Uterus (tissue), 4 donors: Measurements from ENCODE around the gene VSTM4. TPM values are rescaled to one million over a fixed set of nuclear protein-coding genes. Genes with fewer than 3 reads are reported as not detected.

Source experiments
- DNase-seq, 2 donors: peaks; one replicate each; pipeline ENCODE4 v3.0.0-alpha.2; 2019 to 2020
- H3K27ac ChIP-seq, 2 donors: fragments of 200-600 bp; sonication (generic); 1 replicate in 1 of 2; 2 replicates in 1 of 2; pipeline ENCODE4 v1.5.1; 2016 to 2018
- H3K27me3 ChIP-seq, 2 donors: fragments of 200-600 bp; sonication (generic); one replicate each; pipeline ENCODE4 v1.5.1; 2018 to 2019; ENCODE audit warnings: control low read depth in 1 of 2
- H3K36me3 ChIP-seq, 2 donors: fragments of 200-600 bp; sonication (generic); one replicate each; pipeline ENCODE4 v1.5.1; 2019; ENCODE audit warnings: control low read depth in 1 of 2
- H3K4me1 ChIP-seq, 2 donors: fragments of 200-600 bp; sonication (generic); one replicate each; pipeline ENCODE4 v1.5.1; 2018 to 2019; ENCODE audit warnings: control low read depth in 1 of 2
- H3K4me3 ChIP-seq, 2 donors: fragments of 200-600 bp; sonication (generic); 1 replicate in 1 of 2; 2 replicates in 1 of 2; pipeline ENCODE4 v1.5.1; 2018 to 2019; ENCODE audit warnings: mild to moderate bottlenecking in 1 of 2
- H3K9me3 ChIP-seq, 2 donors: fragments of 200-600 bp; sonication (generic); one replicate each; pipeline ENCODE4 v1.5.1; 2019; ENCODE audit warnings: control low read depth in 1 of 2
- POLR2A ChIP-seq, 2 donors: fragments of 450-650 bp; IDR thresholded peaks; one replicate each; pipeline ENCODE4 v1.6.1; 2016; ENCODE audit warnings: antibody characterized with exemption in 2 of 2, mild to moderate bottlenecking in 1 of 2, moderate library complexity in 1 of 2
- intact Hi-C: fragments of 100-400 bp; cut with DNase I; formaldehyde crosslinking; loops from one replicate; pipeline ENCODE4 v1.15.1; 2023; ENCODE audit warnings: low total_unique reads
- total RNA-seq, 4 donors: library from RNA; depleted of rRNA in 3 of 4; stranded (reverse); fragments of >200 nt in 3 of 4; gene quantifications; one replicate each; pipeline versions ENCODE4 v1.1.0 to v1.2.4, GENCODE V29; 2014 to 2023
- TF ChIP-seq, protein P1 (sequence below), 4 experiments: fragments of 200-600 bp in 2 of 4; fragments of 450-650 bp in 2 of 4; sonication (generic) in 2 of 4; IDR thresholded peaks; one replicate each; pipeline ENCODE4 v1.5.1; 2016 to 2019; ENCODE audit warnings: antibody characterized with exemption in 4 of 4, mild to moderate bottlenecking in 2 of 4, moderate library complexity in 1 of 4
- donor health status: DM: yes; HTN: yes; CAD: no.

Gene VSTM4
- total RNA-seq, 4 donors from 2014 or later, result 10.3 to 46.6 (median 19.3) TPM

DNA sequence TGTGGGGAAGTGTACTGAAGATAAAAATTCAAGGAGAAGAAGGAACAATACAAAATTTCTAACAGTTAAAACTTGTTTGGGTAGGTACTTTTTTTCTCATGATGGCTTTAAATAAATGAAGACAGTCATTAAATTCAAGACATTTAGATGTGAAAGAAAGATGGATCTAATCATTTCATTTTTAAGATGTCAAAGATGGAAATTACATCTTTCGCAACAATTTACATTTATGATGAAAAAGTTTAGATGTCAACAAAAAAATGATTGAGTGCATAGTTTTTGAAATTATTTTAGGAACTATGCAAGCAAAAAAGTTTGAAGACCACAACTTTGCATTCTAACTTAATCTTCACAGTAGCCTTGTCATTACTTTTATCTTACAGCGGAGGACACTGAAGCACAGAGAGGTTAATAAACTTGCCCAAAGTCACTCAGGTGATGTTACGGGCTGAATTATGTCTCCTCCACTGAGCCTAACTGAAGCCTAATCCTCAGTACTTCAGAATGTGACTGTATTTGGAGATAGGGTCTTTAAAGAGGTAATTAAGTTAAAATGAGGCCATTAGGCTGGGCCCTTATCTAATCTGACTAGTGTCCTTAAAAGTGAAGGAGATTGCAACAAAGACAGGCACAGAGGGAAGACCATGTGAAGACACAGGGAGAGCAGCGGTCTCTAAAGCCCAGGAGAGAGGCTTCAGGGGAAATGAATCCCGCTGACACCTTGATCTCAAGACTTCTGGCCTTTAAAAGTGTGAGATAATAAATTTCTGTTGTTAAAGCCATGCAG is 48.2 kb downstream of the VSTM4 start:
- no peaks in the 10 kb centered on the region for H3K27me3 ChIP-seq
- no peak for DNase-seq
- intact Hi-C loops, result no loop called here
- no peaks in the 10 kb centered on the region for H3K4me1 ChIP-seq
- H3K27ac ChIP-seq, result no peak overlapping the region
- no peak overlapping the region for H3K4me3 ChIP-seq
- TF ChIP-seq, protein P1, sequence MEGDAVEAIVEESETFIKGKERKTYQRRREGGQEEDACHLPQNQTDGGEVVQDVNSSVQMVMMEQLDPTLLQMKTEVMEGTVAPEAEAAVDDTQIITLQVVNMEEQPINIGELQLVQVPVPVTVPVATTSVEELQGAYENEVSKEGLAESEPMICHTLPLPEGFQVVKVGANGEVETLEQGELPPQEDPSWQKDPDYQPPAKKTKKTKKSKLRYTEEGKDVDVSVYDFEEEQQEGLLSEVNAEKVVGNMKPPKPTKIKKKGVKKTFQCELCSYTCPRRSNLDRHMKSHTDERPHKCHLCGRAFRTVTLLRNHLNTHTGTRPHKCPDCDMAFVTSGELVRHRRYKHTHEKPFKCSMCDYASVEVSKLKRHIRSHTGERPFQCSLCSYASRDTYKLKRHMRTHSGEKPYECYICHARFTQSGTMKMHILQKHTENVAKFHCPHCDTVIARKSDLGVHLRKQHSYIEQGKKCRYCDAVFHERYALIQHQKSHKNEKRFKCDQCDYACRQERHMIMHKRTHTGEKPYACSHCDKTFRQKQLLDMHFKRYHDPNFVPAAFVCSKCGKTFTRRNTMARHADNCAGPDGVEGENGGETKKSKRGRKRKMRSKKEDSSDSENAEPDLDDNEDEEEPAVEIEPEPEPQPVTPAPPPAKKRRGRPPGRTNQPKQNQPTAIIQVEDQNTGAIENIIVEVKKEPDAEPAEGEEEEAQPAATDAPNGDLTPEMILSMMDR (IDR thresholded peaks at IDR 0.05), result no peak
- no peak for TF ChIP-seq POLR2A (IDR thresholded peaks at IDR 0.05)
- no peaks in the 10 kb centered on the region for H3K36me3 ChIP-seq
- peaks cover 0 to 6% of the 10 kb centered on the region in 2 donors for H3K9me3 ChIP-seq

DNA sequence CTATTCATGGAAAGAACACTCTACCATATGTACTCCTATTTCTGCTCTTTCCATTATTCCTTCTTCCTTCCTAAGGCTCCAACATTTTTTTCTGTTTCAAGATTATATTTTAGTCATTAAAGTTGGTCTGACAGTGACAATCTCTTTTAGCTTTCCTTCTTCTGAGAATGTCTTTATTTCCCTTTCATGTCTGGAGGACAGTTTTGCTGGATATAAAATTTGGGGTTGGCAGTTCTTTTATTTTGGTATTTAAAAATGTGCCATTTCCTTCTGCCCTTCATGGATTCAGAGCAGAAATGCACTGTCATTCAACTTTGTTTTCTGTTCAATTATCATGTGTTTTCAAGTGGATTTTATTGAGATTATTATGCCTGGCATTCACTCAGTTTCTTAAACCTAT is 53.1 kb downstream of the VSTM4 start:
- H3K27me3 ChIP-seq, result no peaks in the 10 kb centered on the region
- TF ChIP-seq, protein P1 (IDR thresholded peaks at IDR 0.05), result no peak
- no peak for TF ChIP-seq POLR2A (IDR thresholded peaks at IDR 0.05)
- H3K4me1 ChIP-seq, result peaks cover 0 to 5% of the 10 kb centered on the region in 2 donors
- H3K9me3 ChIP-seq, result peaks cover 0 to 8% of the 10 kb centered on the region in 2 donors
- intact Hi-C loops, result no loop called here
- no peak overlapping the region for H3K4me3 ChIP-seq
- no peaks in the 10 kb centered on the region for H3K36me3 ChIP-seq
- H3K27ac ChIP-seq, result no peak overlapping the region
- no peak for DNase-seq

DNA sequence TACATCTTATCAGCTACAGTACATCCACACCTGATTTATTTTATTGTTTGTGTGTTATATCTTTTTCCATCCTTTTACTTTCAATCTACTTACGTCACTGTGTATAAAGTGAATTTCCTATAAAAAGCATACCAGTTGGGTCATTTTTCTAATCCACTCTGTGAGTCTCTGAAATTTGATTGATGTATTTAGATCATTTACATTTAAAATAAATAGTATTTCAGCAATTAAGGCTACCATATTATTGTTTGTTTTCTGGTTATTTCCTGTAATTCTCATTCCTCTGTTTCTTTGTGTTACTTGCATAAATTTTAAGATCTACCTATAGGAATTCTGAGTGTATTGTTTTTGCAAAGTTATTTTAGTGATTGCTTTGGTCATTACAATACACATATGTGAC is 53.7 kb downstream of the VSTM4 start:
- Histone ChIP-seq H3K4me3 (no peak overlapping the region), H3K9me3 (peaks cover 0 to 8% of the 10 kb centered on the region in 2 donors), H3K4me1 (peaks cover 0 to 5% of the 10 kb centered on the region in 2 donors), H3K27me3 (no peaks in the 10 kb centered on the region), H3K36me3 (no peaks in the 10 kb centered on the region), H3K27ac (no peak overlapping the region)
- intact Hi-C loops, result no loop called here
- no peak for DNase-seq
- TF ChIP-seq, protein P1 (IDR thresholded peaks at IDR 0.05), result no peak
- no peak for TF ChIP-seq POLR2A (IDR thresholded peaks at IDR 0.05)

DNA sequence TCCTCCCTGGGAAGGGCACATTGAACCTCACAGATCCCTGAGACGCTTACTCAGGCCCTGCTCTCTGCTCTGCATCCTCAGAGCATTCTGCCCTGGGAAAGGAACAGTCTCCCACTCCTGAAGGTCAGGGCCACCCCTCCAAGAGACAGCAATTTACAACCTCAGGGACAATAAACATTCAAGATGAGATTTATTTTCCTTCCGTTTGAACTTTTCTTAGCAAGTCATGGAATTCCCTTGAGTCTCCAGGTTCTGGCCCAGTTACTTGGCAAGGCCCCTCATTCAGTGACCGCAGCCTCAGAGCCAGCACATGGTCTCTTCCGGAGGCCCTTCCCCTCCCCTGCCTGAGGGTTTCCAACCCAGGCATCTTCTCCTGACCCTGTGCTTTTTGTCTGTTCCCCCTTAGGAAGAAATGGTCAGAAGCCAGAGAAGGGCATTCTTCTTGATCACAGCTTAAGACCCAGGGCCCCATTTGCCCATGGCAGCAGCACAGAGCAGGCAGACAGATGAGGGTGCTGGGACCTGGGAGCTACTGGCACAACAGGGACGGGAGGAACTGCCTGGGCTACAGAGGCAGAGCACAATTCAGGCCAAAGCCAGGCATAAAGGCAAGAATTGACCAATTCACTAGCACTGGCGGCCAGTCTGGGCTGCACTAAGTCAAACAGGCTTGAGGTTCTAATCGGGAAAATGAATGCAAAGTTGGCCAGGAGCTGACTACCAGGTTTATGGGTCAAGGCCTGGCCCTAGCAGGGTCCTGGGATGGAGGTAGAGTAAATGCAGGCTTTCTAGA is 56.7 kb downstream of the VSTM4 start:
- no peak overlapping the region for H3K4me3 ChIP-seq
- no peaks in the 10 kb centered on the region for H3K27me3 ChIP-seq
- TF ChIP-seq, protein P1 (IDR thresholded peaks at IDR 0.05), result no peak
- no peak for TF ChIP-seq POLR2A (IDR thresholded peaks at IDR 0.05)
- peak overlapping the region in 1 of 2 donors; percentile 27 for H3K27ac ChIP-seq
- peak; percentile 33 to 61 for DNase-seq
- H3K9me3 ChIP-seq, result peaks cover 0 to 8% of the 10 kb centered on the region in 2 donors
- no peaks in the 10 kb centered on the region for H3K36me3 ChIP-seq
- intact Hi-C loops, result no loop called here
- H3K4me1 ChIP-seq, result peaks cover 0 to 5% of the 10 kb centered on the region in 2 donors
